HepG2 (cell line): Measurements from ENCODE around the gene C1QTNF1. TPM values are rescaled to one million over a fixed set of nuclear protein-coding genes. Genes with fewer than 3 reads are reported as not detected.
A peak's percentile ranks its signal among the peaks of the same experiment; 100 is the strongest.

Experiments used
- AKAP8 ChIP-seq: sonication (generic); formaldehyde crosslinking; IDR thresholded peaks from 2 replicates; pipeline ENCODE4 v1.5.1; 2020; ENCODE audit warnings: mild to moderate bottlenecking, missing genetic modification reagents
- CBX2 ChIP-seq, 2 experiments: fragments of 200-600 bp in 1 of 2; sonication (generic); formaldehyde crosslinking in 1 of 2; IDR thresholded peaks; 2 replicates each; pipeline versions ENCODE4 v1.7.0 to v1.8.1; 2018 to 2022; ENCODE audit warnings: low read depth in 2 of 2, low read length in 1 of 2, mild to moderate bottlenecking in 1 of 2, missing genetic modification reagents in 1 of 2
- FOSL2 ChIP-seq: sonication (generic); formaldehyde crosslinking; IDR thresholded peaks from 2 replicates; pipeline ENCODE4 v1.4.0; 2020; ENCODE audit warnings: missing genetic modification reagents
- HNRNPH1 ChIP-seq: fragments of 200-400 bp; formaldehyde crosslinking; optimal IDR thresholded peaks from 2 replicates; pipeline ENCODE3; 2017; ENCODE audit warnings: mild to moderate bottlenecking, low read depth, low read length
- NR2C2 ChIP-seq: sonication (generic); formaldehyde crosslinking; IDR thresholded peaks from 2 replicates; pipeline ENCODE4 v1.4.0; 2020; ENCODE audit warnings: missing genetic modification reagents, mild to moderate bottlenecking, moderate library complexity, borderline replicate concordance
- NR2F1 ChIP-seq, 2 experiments: fragments of 450-650 bp in 1 of 2; formaldehyde crosslinking in 1 of 2; IDR thresholded peaks; 2 replicates each; pipeline versions ENCODE4 v1.5.0 to v1.6.1; 2016 to 2020; ENCODE audit warnings: mild to moderate bottlenecking in 1 of 2, missing compliant biosample characterization in 1 of 2, missing genetic modification reagents in 1 of 2, moderate library complexity in 1 of 2
- POLR2A ChIP-seq, 2 experiments: IDR thresholded peaks; 2 replicates each; pipeline ENCODE4 v1.6.1; 2011; ENCODE audit warnings: low read depth in 2 of 2, low read length in 2 of 2, mild to moderate bottlenecking in 1 of 2, moderate library complexity in 1 of 2; ENCODE audit not compliant: insufficient read depth in 1 of 2
- ZFP36 ChIP-seq: fragments of 150-350 bp; IDR thresholded peaks from 2 replicates; pipeline ENCODE4 v1.6.1; 2018; ENCODE audit warnings: borderline replicate concordance, low read length, low read depth; ENCODE audit not compliant: partially characterized antibody
- ZNF263 ChIP-seq: sonication (generic); formaldehyde crosslinking; IDR thresholded peaks from 2 replicates; pipeline ENCODE4 v1.4.0; 2020; ENCODE audit warnings: missing genetic modification reagents
- ZNF333 ChIP-seq: sonication (generic); formaldehyde crosslinking; IDR thresholded peaks from 2 replicates; pipeline ENCODE4 v1.4.0; 2020; ENCODE audit warnings: mild to moderate bottlenecking, missing genetic modification reagents, borderline replicate concordance
- ZNF615 ChIP-seq: sonication (generic); formaldehyde crosslinking; IDR thresholded peaks from 2 replicates; pipeline ENCODE4 v1.5.0; 2020; ENCODE audit warnings: mild to moderate bottlenecking, missing genetic modification reagents, borderline replicate concordance
- ZNF792 ChIP-seq: IDR thresholded peaks from 2 replicates; pipeline ENCODE4 v1.6.1; 2016
- polyA plus RNA-seq, 8 experiments: library from polyadenylated mRNA; depleted of rRNA in 3 of 8; stranded (reverse) in 7 of 8; unstranded in 1 of 8; fragments of >200 nt; fragmentation: Illumina TruSeq in 4 of 8; extraction: Trizol in 4 of 8; gene quantifications; 2 replicates each; pipeline versions ENCODE4 v1.2.1 to v1.2.3, GENCODE V29; 2011 to 2016; ENCODE audit warnings: low read depth in 4 of 8, missing spikeins in 1 of 8, mixed read lengths in 1 of 8; ENCODE audit not compliant: insufficient read depth in 1 of 8
- total RNA-seq, 5 experiments: library from RNA; depleted of rRNA; stranded (reverse); fragments of >200 nt; fragmentation: Illumina TruSeq; extraction: Trizol; gene quantifications; 2 replicates each; pipeline ENCODE4 v1.2.3, GENCODE V29; 2016; ENCODE audit warnings: low read depth in 1 of 5
- TF ChIP-seq, protein P1 (sequence below): sonication (generic); formaldehyde crosslinking; IDR thresholded peaks from 2 replicates; pipeline ENCODE4 v1.4.0; 2020; ENCODE audit warnings: missing genetic modification reagents
- TF ChIP-seq, protein P2 (sequence below): sonication (generic); formaldehyde crosslinking; IDR thresholded peaks from 2 replicates; pipeline ENCODE4 v1.4.0; 2020; ENCODE audit warnings: missing genetic modification reagents
- TF ChIP-seq, protein P3 (sequence below): IDR thresholded peaks from 2 replicates; pipeline ENCODE4 v1.6.1; 2016; ENCODE audit warnings: control low read depth
- TF ChIP-seq, protein P4 (sequence below), 2 experiments: sonication (generic) in 1 of 2; formaldehyde crosslinking in 1 of 2; IDR thresholded peaks; 2 replicates each; pipeline versions ENCODE4 v1.5.1 to v1.6.1; 2011 to 2020; ENCODE audit warnings: borderline replicate concordance in 1 of 2, low read depth in 1 of 2, low read length in 1 of 2, mild to moderate bottlenecking in 1 of 2, missing genetic modification reagents in 1 of 2, moderate library complexity in 1 of 2
- TF ChIP-seq, protein P5 (sequence below): sonication (generic); formaldehyde crosslinking; IDR thresholded peaks from 2 replicates; pipeline ENCODE4 v1.4.0; 2020; ENCODE audit warnings: missing genetic modification reagents, mild to moderate bottlenecking, borderline replicate concordance

Gene C1QTNF1
- total and polyA plus RNA-seq, 2 of the 13 experiments (the other 11 are each of a cell fraction or from before 2014, with no cell fraction given), result 0.18 to 0.86 TPM

DNA sequence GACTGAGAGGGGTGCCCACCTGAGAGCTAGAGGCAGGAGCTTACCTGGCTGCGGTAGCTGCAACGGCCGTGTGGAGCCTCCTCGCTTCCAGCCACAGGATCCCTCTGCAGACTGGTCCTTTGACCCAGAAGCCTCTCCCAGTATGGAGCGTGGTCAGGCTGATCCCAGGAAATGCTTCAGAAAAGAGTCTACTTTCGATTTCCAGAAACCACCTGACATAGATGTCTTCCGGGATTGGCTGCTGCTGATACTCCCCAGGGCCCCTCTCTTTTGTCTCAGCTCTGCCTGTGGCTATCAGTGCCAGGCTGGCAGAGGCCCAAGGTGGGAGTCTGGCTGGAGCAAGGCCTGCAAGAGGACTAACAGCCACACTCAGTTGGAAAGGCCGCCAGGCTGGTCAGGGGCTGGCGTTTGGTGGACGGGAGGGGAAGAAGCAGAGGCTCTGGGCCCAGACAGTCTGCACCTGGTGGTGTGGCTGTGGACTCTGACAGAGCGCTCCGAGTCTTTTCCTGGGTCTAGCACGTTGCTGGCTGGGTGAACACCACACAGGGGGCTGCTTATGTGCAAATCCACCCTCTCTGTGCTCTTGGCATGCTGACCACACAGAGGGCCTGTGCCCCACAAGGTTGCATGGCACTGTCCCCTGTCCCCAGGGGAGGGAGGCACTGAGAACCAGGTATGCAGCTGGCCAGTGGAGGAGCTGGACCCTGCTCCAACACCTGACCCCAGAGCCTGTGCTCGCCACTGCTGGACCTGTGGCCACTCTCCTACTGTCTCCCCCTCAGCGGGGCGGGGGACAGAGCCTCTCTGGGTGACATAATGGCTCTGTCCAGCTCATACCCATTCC lies 44.0 kb upstream of the C1QTNF1 start, which contains the start of gene LGALS3BP (continued):
- TF ChIP-seq ZNF333 (CRISPR knock-in tag) (no peak; the same call in 1 of the 2 replicates), HNRNPH1 (no peak), ZNF263 (CRISPR knock-in tag) (peak; percentile 71), AKAP8 (CRISPR knock-in tag) (peak; percentile 55; the same call in 1 of the 2 replicates), NR2C2 (CRISPR knock-in tag) (peak; percentile 79; the same call in 1 of the 2 replicates), ZNF792 (CRISPR knock-in tag) (peak; percentile 90), NR2F1 (CRISPR knock-in tag; IDR thresholded peaks at IDR 0.05) (0 out of 4 replicates have a peak, but pooled peaks of 1 of the 2 experiments have one; percentile 16), CBX2 (IDR thresholded peaks at IDR 0.05; ENCODE audit: low read depth, low read length) (no peak), CBX2 (CRISPR knock-in tag; IDR thresholded peaks at IDR 0.05; ENCODE audit: low read depth) (peak; percentile 46; the same call in 1 of the 2 replicates), POLR2A (IDR thresholded peaks at IDR 0.05; ENCODE audit: insufficient read depth in 1 of 2, low read depth in 2 of 2, low read length in 2 of 2) (peak; percentile 97 to 98), ZNF615 (CRISPR knock-in tag) (no peak), ZFP36 (no peak), FOSL2 (CRISPR knock-in tag) (peak; percentile 15)
- TF ChIP-seq, protein P1, sequence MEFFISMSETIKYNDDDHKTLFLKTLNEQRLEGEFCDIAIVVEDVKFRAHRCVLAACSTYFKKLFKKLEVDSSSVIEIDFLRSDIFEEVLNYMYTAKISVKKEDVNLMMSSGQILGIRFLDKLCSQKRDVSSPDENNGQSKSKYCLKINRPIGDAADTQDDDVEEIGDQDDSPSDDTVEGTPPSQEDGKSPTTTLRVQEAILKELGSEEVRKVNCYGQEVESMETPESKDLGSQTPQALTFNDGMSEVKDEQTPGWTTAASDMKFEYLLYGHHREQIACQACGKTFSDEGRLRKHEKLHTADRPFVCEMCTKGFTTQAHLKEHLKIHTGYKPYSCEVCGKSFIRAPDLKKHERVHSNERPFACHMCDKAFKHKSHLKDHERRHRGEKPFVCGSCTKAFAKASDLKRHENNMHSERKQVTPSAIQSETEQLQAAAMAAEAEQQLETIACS, result no peak
- TF ChIP-seq, protein P2, sequence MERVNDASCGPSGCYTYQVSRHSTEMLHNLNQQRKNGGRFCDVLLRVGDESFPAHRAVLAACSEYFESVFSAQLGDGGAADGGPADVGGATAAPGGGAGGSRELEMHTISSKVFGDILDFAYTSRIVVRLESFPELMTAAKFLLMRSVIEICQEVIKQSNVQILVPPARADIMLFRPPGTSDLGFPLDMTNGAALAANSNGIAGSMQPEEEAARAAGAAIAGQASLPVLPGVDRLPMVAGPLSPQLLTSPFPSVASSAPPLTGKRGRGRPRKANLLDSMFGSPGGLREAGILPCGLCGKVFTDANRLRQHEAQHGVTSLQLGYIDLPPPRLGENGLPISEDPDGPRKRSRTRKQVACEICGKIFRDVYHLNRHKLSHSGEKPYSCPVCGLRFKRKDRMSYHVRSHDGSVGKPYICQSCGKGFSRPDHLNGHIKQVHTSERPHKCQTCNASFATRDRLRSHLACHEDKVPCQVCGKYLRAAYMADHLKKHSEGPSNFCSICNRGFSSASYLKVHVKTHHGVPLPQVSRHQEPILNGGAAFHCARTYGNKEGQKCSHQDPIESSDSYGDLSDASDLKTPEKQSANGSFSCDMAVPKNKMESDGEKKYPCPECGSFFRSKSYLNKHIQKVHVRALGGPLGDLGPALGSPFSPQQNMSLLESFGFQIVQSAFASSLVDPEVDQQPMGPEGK (CRISPR knock-in tag), result peak; percentile 74
- TF ChIP-seq, protein P3, sequence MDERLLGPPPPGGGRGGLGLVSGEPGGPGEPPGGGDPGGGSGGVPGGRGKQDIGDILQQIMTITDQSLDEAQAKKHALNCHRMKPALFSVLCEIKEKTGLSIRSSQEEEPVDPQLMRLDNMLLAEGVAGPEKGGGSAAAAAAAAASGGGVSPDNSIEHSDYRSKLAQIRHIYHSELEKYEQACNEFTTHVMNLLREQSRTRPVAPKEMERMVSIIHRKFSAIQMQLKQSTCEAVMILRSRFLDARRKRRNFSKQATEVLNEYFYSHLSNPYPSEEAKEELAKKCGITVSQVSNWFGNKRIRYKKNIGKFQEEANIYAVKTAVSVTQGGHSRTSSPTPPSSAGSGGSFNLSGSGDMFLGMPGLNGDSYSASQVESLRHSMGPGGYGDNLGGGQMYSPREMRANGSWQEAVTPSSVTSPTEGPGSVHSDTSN, result 0 out of 2 replicates have a peak, but pooled peaks have one; percentile 42
- TF ChIP-seq, protein P4, sequence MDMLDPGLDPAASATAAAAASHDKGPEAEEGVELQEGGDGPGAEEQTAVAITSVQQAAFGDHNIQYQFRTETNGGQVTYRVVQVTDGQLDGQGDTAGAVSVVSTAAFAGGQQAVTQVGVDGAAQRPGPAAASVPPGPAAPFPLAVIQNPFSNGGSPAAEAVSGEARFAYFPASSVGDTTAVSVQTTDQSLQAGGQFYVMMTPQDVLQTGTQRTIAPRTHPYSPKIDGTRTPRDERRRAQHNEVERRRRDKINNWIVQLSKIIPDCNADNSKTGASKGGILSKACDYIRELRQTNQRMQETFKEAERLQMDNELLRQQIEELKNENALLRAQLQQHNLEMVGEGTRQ (IDR thresholded peaks at IDR 0.05; ENCODE audit: low read depth, low read length), result peak; percentile 62
- TF ChIP-seq, protein P4 (CRISPR knock-in tag; IDR thresholded peaks at IDR 0.05; ENCODE audit: borderline replicate concordance), result peak; percentile 83; the same call in 1 of the 2 replicates
- TF ChIP-seq, protein P5, sequence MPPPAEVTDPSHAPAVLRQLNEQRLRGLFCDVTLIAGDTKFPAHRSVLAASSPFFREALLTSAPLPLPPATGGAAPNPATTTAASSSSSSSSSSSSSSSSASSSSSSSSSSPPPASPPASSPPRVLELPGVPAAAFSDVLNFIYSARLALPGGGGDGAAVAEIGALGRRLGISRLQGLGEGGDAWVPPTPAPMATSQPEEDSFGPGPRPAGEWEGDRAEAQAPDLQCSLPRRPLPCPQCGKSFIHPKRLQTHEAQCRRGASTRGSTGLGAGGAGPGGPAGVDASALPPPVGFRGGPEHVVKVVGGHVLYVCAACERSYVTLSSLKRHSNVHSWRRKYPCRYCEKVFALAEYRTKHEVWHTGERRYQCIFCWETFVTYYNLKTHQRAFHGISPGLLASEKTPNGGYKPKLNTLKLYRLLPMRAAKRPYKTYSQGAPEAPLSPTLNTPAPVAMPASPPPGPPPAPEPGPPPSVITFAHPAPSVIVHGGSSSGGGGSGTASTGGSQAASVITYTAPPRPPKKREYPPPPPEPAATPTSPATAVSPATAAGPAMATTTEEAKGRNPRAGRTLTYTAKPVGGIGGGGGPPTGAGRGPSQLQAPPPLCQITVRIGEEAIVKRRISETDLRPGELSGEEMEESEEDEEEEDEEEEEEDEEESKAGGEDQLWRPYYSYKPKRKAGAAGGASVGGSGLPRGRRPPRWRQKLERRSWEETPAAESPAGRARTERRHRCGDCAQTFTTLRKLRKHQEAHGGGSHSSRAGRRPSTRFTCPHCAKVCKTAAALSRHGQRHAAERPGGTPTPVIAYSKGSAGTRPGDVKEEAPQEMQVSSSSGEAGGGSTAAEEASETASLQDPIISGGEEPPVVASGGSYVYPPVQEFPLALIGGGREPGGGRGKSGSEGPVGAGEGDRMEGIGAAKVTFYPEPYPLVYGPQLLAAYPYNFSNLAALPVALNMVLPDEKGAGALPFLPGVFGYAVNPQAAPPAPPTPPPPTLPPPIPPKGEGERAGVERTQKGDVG (CRISPR knock-in tag), result peak; percentile 66
